ENCODE results near the gene CCDC85C. TPM values are rescaled to one million over a fixed set of nuclear protein-coding genes. Genes with fewer than 3 reads are reported as not detected.
A peak's percentile ranks its signal among the peaks of the same experiment; 100 is the strongest.

CCDC85C gene
- polyA plus RNA-seq, 2 donors: 30.1 to 51.0 TPM

GRCh38 chr14:99531251-99532096 lies 72.5 kb downstream of the CCDC85C start:
- H3K36me3 ChIP-seq (ENCODE audit: control insufficient read depth in 2 of 2, insufficient read depth in 2 of 2, low read length in 1 of 2): peaks cover 0 to 21% of the 10 kb centered on the region in 2 donors
- peak overlapping the region; percentile 42 to 54 for H3K27ac ChIP-seq (ENCODE audit: low read depth in 2 of 2, low read length in 1 of 2)
- H3K4me1 ChIP-seq (ENCODE audit: control insufficient read depth in 2 of 2, insufficient read depth in 2 of 2, low read length in 1 of 2): peaks cover 3 to 7% of the 10 kb centered on the region in 2 donors
- no peaks in the 10 kb centered on the region for H3K27me3 ChIP-seq (ENCODE audit: control insufficient read depth in 1 of 2, insufficient read depth in 2 of 2, low read length in 2 of 2)
- 51 to 59% methylated on average over 14 of the region's 14 CpGs for WGBS, 2 donors
- H3K4me3 ChIP-seq (ENCODE audit: low read depth in 1 of 2, low read length in 2 of 2): no peak overlapping the region
- H3K9me3 ChIP-seq (ENCODE audit: control insufficient read depth in 2 of 2, insufficient read depth in 1 of 2, low read depth in 1 of 2, low read length in 1 of 2): no peaks in the 10 kb centered on the region

DNA sequence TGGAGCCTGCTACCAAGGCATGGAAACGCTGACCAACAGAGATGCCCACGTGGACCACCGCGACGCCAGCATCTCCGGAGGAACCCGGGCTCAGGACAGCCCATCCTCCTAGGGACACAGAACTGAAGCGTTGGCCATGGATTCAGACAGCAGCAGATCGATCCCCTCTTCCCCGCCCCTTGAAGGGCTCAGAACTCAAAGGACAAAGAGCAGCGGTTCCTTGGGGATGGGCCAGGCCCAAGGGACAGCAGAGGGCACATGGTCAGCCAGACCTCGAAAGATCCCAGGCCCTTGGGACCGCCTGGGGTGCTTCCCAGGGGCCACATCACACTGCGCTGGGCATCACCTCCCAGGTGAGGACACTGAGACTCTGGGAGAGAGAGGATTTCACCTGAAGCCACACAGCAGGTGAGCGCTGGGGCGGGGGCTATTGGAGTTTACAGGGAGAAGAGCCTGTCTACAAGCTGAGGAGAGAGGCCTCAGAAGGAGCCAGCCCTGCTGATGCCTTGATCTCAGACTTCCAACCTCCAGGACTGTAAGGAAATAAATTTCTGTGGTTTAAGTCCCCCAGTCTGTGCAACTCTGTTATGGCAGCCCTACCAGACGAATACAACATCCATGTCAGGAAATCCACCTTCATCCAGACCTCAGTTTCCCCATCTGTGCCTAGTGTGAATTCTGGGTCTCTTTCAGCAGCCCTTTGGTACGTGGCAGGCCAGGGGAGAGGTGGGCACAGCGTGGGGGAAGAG lies 73.4 kb downstream of the CCDC85C start:
- WGBS, 2 donors: 88% methylated on average over 19 of the region's 19 CpGs
- no peak overlapping the region for H3K4me3 ChIP-seq (ENCODE audit: low read depth in 1 of 2, low read length in 2 of 2)
- H3K27me3 ChIP-seq (ENCODE audit: control insufficient read depth in 1 of 2, insufficient read depth in 2 of 2, low read length in 2 of 2): no peaks in the 10 kb centered on the region
- H3K4me1 ChIP-seq (ENCODE audit: control insufficient read depth in 2 of 2, insufficient read depth in 2 of 2, low read length in 1 of 2): peaks cover 3 to 10% of the 10 kb centered on the region in 2 donors
- H3K27ac ChIP-seq (ENCODE audit: low read depth in 2 of 2, low read length in 1 of 2): peak overlapping the region; percentile 6 to 54
- H3K9me3 ChIP-seq (ENCODE audit: control insufficient read depth in 2 of 2, insufficient read depth in 1 of 2, low read depth in 1 of 2, low read length in 1 of 2): no peaks in the 10 kb centered on the region
- H3K36me3 ChIP-seq (ENCODE audit: control insufficient read depth in 2 of 2, insufficient read depth in 2 of 2, low read length in 1 of 2): peaks cover 0 to 19% of the 10 kb centered on the region in 2 donors

GRCh38 chr14:99529899-99530298 lies 74.1 kb downstream of the CCDC85C start:
- H3K9me3 ChIP-seq (ENCODE audit: control insufficient read depth in 2 of 2, insufficient read depth in 1 of 2, low read depth in 1 of 2, low read length in 1 of 2): no peaks in the 10 kb centered on the region
- no peak overlapping the region for H3K4me3 ChIP-seq (ENCODE audit: low read depth in 1 of 2, low read length in 2 of 2)
- peaks cover 7 to 16% of the 10 kb centered on the region in 2 donors for H3K4me1 ChIP-seq (ENCODE audit: control insufficient read depth in 2 of 2, insufficient read depth in 2 of 2, low read length in 1 of 2)
- peak overlapping the region in 1 of 2 donors; percentile 26 for H3K27ac ChIP-seq (ENCODE audit: low read depth in 2 of 2, low read length in 1 of 2)
- 72 to 78% methylated on average over 4 of the region's 4 CpGs for WGBS, 2 donors
- H3K36me3 ChIP-seq (ENCODE audit: control insufficient read depth in 2 of 2, insufficient read depth in 2 of 2, low read length in 1 of 2): peaks cover 0 to 17% of the 10 kb centered on the region in 2 donors
- no peaks in the 10 kb centered on the region for H3K27me3 ChIP-seq (ENCODE audit: control insufficient read depth in 1 of 2, insufficient read depth in 2 of 2, low read length in 2 of 2)

DNA sequence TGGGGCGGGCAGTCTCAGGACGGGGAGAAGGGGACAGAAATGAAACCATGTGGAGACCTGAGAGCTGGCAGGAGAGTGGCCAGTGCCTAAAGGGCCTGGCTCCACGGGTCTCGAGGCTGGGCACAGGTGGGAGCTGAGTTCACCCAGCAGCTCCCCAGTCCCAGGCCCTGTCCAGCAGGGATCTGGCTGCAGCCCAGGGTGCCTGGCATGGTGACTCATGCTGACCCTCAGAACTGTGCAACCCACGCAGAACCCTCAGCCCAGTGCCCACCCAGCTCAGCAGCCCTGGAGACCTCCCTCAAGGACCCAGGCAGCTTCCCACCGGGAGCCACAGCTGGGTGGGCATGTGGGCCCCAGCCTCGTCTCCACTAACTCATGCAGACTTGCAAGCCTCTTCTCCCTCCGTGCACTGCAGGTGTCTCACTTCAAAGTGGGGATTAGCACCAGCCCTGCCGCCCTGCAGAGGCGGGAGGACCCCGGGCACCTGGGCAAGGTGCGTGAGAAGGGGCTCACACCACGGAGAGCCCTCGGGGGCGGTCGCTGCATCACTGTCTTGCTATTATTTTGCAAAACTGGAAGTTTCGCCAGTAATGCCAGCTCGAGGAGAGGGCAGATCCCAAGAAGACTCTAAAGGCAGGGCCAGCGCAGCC lies 76.5 kb downstream of the CCDC85C start:
- Histone ChIP-seq H3K4me1 (ENCODE audit: control insufficient read depth in 2 of 2, insufficient read depth in 2 of 2, low read length in 1 of 2) (peaks cover 10 to 19% of the 10 kb centered on the region in 2 donors), H3K27ac (ENCODE audit: low read depth in 2 of 2, low read length in 1 of 2) (no peak overlapping the region), H3K27me3 (ENCODE audit: control insufficient read depth in 1 of 2, insufficient read depth in 2 of 2, low read length in 2 of 2) (no peaks in the 10 kb centered on the region), H3K36me3 (ENCODE audit: control insufficient read depth in 2 of 2, insufficient read depth in 2 of 2, low read length in 1 of 2) (peaks cover 0 to 14% of the 10 kb centered on the region in 2 donors), H3K9me3 (ENCODE audit: control insufficient read depth in 2 of 2, insufficient read depth in 1 of 2, low read depth in 1 of 2, low read length in 1 of 2) (no peaks in the 10 kb centered on the region), H3K4me3 (ENCODE audit: low read depth in 1 of 2, low read length in 2 of 2) (no peak overlapping the region)
- 74 to 85% methylated on average over 18 to 19 of the region's 19 CpGs for WGBS, 2 donors

DNA sequence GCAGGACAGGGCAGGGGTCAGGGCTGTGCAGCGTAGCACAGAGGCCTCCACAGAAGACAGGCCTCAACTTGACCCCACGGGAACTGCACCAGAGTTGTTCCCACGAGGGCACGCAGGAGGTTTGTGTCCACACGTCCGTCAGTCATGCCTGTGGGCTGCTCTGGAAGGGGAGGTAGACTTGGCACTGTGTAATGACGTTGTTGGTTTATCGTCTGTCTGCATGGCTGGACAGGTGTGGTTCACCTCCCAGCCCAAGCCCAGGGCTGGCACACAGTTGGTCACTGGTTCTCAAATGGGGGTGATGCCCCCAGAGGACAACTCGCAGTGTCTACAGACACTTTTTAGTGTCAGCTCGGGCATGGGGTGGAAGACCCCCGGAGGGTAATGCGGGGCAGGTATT lies 77.0 kb downstream of the CCDC85C start:
- Histone ChIP-seq H3K4me3 (ENCODE audit: low read depth in 1 of 2, low read length in 2 of 2) (no peak overlapping the region), H3K27ac (ENCODE audit: low read depth in 2 of 2, low read length in 1 of 2) (no peak overlapping the region), H3K9me3 (ENCODE audit: control insufficient read depth in 2 of 2, insufficient read depth in 1 of 2, low read depth in 1 of 2, low read length in 1 of 2) (no peaks in the 10 kb centered on the region), H3K4me1 (ENCODE audit: control insufficient read depth in 2 of 2, insufficient read depth in 2 of 2, low read length in 1 of 2) (peaks cover 10 to 17% of the 10 kb centered on the region in 2 donors), H3K36me3 (ENCODE audit: control insufficient read depth in 2 of 2, insufficient read depth in 2 of 2, low read length in 1 of 2) (peaks cover 0 to 9% of the 10 kb centered on the region in 2 donors), H3K27me3 (ENCODE audit: control insufficient read depth in 1 of 2, insufficient read depth in 2 of 2, low read length in 2 of 2) (no peaks in the 10 kb centered on the region)
- 66 to 70% methylated on average over 12 of the region's 12 CpGs for WGBS, 2 donors

DNA sequence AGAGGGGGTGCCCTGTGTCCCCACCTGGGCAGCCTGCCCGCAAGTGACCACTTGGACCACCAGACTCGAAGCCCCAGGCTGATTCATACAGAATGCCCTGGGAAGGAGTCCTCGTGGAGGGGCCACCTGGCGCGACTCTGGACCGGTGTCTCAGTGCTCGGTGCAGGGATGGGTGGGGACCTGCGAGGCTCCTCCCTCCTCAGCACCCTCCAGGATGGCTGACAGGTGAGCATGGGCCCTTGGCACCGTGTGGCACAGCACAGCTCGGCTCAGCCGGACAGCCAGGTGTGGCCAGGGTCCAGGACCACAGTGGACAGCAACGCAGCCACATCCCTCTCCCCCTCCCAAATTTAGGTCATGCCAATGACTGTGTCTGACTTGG lies 78.3 kb downstream of the CCDC85C start:
- Histone ChIP-seq H3K27me3 (ENCODE audit: control insufficient read depth in 1 of 2, insufficient read depth in 2 of 2, low read length in 2 of 2) (no peaks in the 10 kb centered on the region), H3K36me3 (ENCODE audit: control insufficient read depth in 2 of 2, insufficient read depth in 2 of 2, low read length in 1 of 2) (peaks cover 0 to 5% of the 10 kb centered on the region in 2 donors), H3K4me1 (ENCODE audit: control insufficient read depth in 2 of 2, insufficient read depth in 2 of 2, low read length in 1 of 2) (peaks cover 10 to 16% of the 10 kb centered on the region in 2 donors), H3K9me3 (ENCODE audit: control insufficient read depth in 2 of 2, insufficient read depth in 1 of 2, low read depth in 1 of 2, low read length in 1 of 2) (no peaks in the 10 kb centered on the region), H3K27ac (ENCODE audit: low read depth in 2 of 2, low read length in 1 of 2) (peak overlapping the region in 1 of 2 donors; percentile 18), H3K4me3 (ENCODE audit: low read depth in 1 of 2, low read length in 2 of 2) (no peak overlapping the region)
- WGBS, 2 donors: 81 to 89% methylated on average over 12 of the region's 12 CpGs

- Histone ChIP-seq H3K36me3 (ENCODE audit: control insufficient read depth in 2 of 2, insufficient read depth in 2 of 2, low read length in 1 of 2) (peaks cover 0 to 5% of the 10 kb centered on the region in 2 donors), H3K27me3 (ENCODE audit: control insufficient read depth in 1 of 2, insufficient read depth in 2 of 2, low read length in 2 of 2) (no peaks in the 10 kb centered on the region), H3K9me3 (ENCODE audit: control insufficient read depth in 2 of 2, insufficient read depth in 1 of 2, low read depth in 1 of 2, low read length in 1 of 2) (no peaks in the 10 kb centered on the region), H3K27ac (ENCODE audit: low read depth in 2 of 2, low read length in 1 of 2) (peak overlapping the region in 1 of 2 donors; percentile 65), H3K4me1 (ENCODE audit: control insufficient read depth in 2 of 2, insufficient read depth in 2 of 2, low read length in 1 of 2) (peaks cover 10 to 13% of the 10 kb centered on the region in 2 donors), H3K4me3 (ENCODE audit: low read depth in 1 of 2, low read length in 2 of 2) (no peak overlapping the region)
- WGBS, 2 donors: 61 to 63% methylated on average over 17 of the region's 17 CpGs
These were observed 79.0 kb downstream of the CCDC85C start for GRCh38 chr14:99524804-99525698.

DNA sequence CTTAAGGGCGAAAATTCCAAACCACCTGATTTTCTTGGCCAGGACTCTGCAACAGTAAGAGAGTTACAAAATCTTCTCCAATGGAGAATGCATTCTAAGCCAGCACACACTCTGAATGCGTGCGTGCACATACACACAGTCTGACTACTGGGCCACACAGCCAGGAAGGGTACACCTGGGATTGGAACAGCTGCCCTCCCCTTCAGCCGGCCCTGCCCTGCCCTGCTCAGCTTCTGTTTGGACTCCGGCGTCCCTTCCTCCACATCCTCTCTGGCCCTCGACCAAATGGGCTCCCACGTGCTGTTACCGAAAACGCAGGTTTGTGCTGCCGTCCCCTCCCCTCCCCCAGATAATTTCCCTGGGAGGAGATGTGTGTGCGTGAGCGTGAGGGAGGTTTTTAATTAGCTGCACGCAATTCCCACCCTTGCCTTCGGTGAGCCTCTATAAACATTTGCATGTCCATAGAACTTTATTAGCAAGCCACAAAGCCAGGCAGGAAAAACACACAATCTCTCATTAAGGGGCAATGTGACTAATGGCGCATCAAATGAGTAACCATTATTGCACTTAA lies 79.8 kb downstream of the CCDC85C start:
- Histone ChIP-seq H3K4me1 (ENCODE audit: control insufficient read depth in 2 of 2, insufficient read depth in 2 of 2, low read length in 1 of 2) (peaks cover 10 to 13% of the 10 kb centered on the region in 2 donors), H3K36me3 (ENCODE audit: control insufficient read depth in 2 of 2, insufficient read depth in 2 of 2, low read length in 1 of 2) (peaks cover 0 to 5% of the 10 kb centered on the region in 2 donors), H3K27me3 (ENCODE audit: control insufficient read depth in 1 of 2, insufficient read depth in 2 of 2, low read length in 2 of 2) (no peaks in the 10 kb centered on the region), H3K4me3 (ENCODE audit: low read depth in 1 of 2, low read length in 2 of 2) (no peak overlapping the region), H3K9me3 (ENCODE audit: control insufficient read depth in 2 of 2, insufficient read depth in 1 of 2, low read depth in 1 of 2, low read length in 1 of 2) (no peaks in the 10 kb centered on the region), H3K27ac (ENCODE audit: low read depth in 2 of 2, low read length in 1 of 2) (peak overlapping the region in 1 of 2 donors; percentile 41)
- WGBS, 2 donors: 60 to 74% methylated on average over 16 of the region's 16 CpGs

Data from esophagus (tissue), 2 donors.